K562 (cell line): Measurements from ENCODE around the gene ZNF12. TPM values are rescaled to one million over a fixed set of nuclear protein-coding genes. Genes with fewer than 3 reads are reported as not detected.

Experiments
- ATAC-seq: fragments of 200-7000 bp; cut with Tn5 transposase; 3 replicates; pipeline ENCODE4 v1.9.1; 2020; ENCODE audit warnings: moderate library complexity
- BruUV-seq: library from RNA; stranded (reverse); fragments of 400-500 nt; replicated peaks from 2 replicates; lab custom pipeline; 2021; lab: Mats Ljungman, UMichigan
- CTCF ChIA-PET: fragments of 300-600 bp; formaldehyde crosslinking; extraction: SDS; loops from one replicate; lab custom pipeline; 2021; ENCODE audit warnings: low intra/inter-chr PET ratio; lab: Yijun Ruan, JAX
- POLR2A ChIA-PET: fragments of 300-600, 350-650 bp; sonication (Branson Sonifier 250); formaldehyde crosslinking; extraction: SDS; loops from one replicate; lab custom pipeline; 2021; ENCODE audit warnings: antibody characterized with exemption, inconsistent platforms; lab: Yijun Ruan, JAX
- DNase-seq, 4 experiments: peaks; one replicate each; pipeline versions ENCODE4 v3.0.0 to v3.0.0-alpha.2; 2011 to 2018; ENCODE audit warnings: low spot score in 3 of 4, mixed read lengths in 3 of 4; ENCODE audit errors: extremely low read depth in 1 of 4
- FAIRE-seq: peaks from 2 replicates; lab custom pipeline; 2011; peaks lifted over from hg19 to GRCh38; lab: Jason Lieb, UNC
- H2AFZ ChIP-seq: 2 replicates; pipeline ENCODE4 v1.6.0; 2011; ENCODE audit warnings: low read depth, low read length, control low read depth, inconsistent platforms
- H3K27ac ChIP-seq: fragments of 200-600 bp; 3 replicates; pipeline ENCODE4 v1.8.0; 2011; ENCODE audit warnings: low read depth, mild to moderate bottlenecking, control low read depth, inconsistent platforms, low read length, moderate library complexity, mixed read lengths; ENCODE audit errors: extremely low read depth
- H3K27me3 ChIP-seq, 2 experiments: fragments of 300-600 bp in 1 of 2; 2 replicates in 1 of 2; 3 replicates in 1 of 2; pipeline versions ENCODE4 v1.6.0 to v1.8.0; 2011; ENCODE audit warnings: inconsistent platforms in 2 of 2, low read length in 2 of 2, mild to moderate bottlenecking in 1 of 2, mixed read lengths in 1 of 2, moderate library complexity in 1 of 2; ENCODE audit not compliant: control insufficient read depth in 2 of 2, insufficient read depth in 2 of 2
- H3K36me3 ChIP-seq: fragments of 300-600 bp; 3 replicates; pipeline ENCODE4 v1.8.0; 2011; ENCODE audit warnings: mild to moderate bottlenecking, low read length, inconsistent platforms; ENCODE audit not compliant: control insufficient read depth, insufficient read depth
- H3K4me1 ChIP-seq, 2 experiments: fragments of 200-600 bp in 1 of 2; replicated peaks in 1 of 2; 2 replicates in 1 of 2; 3 replicates in 1 of 2; pipeline versions ENCODE4 v1.5.1 to v1.8.0; 2011; ENCODE audit warnings: inconsistent platforms in 2 of 2, low read length in 2 of 2, mild to moderate bottlenecking in 1 of 2, mixed read lengths in 1 of 2, moderate library complexity in 1 of 2; ENCODE audit not compliant: control insufficient read depth in 2 of 2, insufficient read depth in 2 of 2
- H3K4me2 ChIP-seq: 2 replicates; pipeline ENCODE4 v1.6.1; 2011; ENCODE audit warnings: low read length, control low read depth, inconsistent platforms, mixed read lengths; ENCODE audit not compliant: insufficient read depth
- H3K4me3 ChIP-seq: fragments of 200-600 bp; sonication (generic), shearing (Covaris generic); 2 replicates; pipeline ENCODE4 v1.5.1; 2016; ENCODE audit warnings: control low read depth, inconsistent platforms
- H3K79me2 ChIP-seq: fragments of 200-600 bp; 3 replicates; pipeline ENCODE4 v1.8.0; 2011; ENCODE audit warnings: low read length, inconsistent platforms; ENCODE audit not compliant: control insufficient read depth, insufficient read depth
- H3K9ac ChIP-seq, 2 experiments: 2 replicates each; pipeline versions ENCODE4 v1.6.0 to v1.6.1; 2011; ENCODE audit warnings: low read depth in 2 of 2, low read length in 2 of 2, control low read depth in 1 of 2, inconsistent platforms in 1 of 2, mild to moderate bottlenecking in 1 of 2, mixed read lengths in 1 of 2; ENCODE audit not compliant: insufficient read depth in 1 of 2
- H3K9me1 ChIP-seq: one replicate; pipeline ENCODE4 v1.6.0; 2011; ENCODE audit warnings: inconsistent platforms, mild to moderate bottlenecking, low read length, moderate library complexity; ENCODE audit not compliant: control insufficient read depth, insufficient read depth
- H3K9me3 ChIP-seq: replicated peaks from 2 replicates; pipeline ENCODE4 v1.5.1; 2011; ENCODE audit warnings: low read depth, low read length, inconsistent platforms; ENCODE audit not compliant: control insufficient read depth, insufficient read depth
- H4K20me1 ChIP-seq: replicated peaks from 2 replicates; pipeline ENCODE4 v1.6.1; 2011; ENCODE audit warnings: low read length, inconsistent platforms, mixed read lengths; ENCODE audit not compliant: control insufficient read depth, insufficient read depth
- NELFE ChIP-seq: IDR thresholded peaks from 2 replicates; pipeline ENCODE4 v1.6.1; 2011; ENCODE audit warnings: mild to moderate bottlenecking; ENCODE audit not compliant: insufficient read depth, insufficient read length
- POLR2G ChIP-seq: fragments of 200-400 bp; formaldehyde crosslinking; IDR thresholded peaks from 2 replicates; pipeline ENCODE4 v1.6.1; 2017; ENCODE audit warnings: low read depth, mild to moderate bottlenecking, antibody characterized with exemption, low read length, moderate library complexity
- RBFOX2 ChIP-seq: fragments of 200-400 bp; formaldehyde crosslinking; IDR thresholded peaks from 2 replicates; pipeline ENCODE4 v1.6.1; 2017; ENCODE audit warnings: low read depth, mild to moderate bottlenecking, low read length, moderate library complexity
- ZNF76 ChIP-seq: fragments of 250-450 bp; sonication (Bioruptor Pico); IDR thresholded peaks from 2 replicates; pipeline ENCODE4 v1.4.0; 2020; ENCODE audit warnings: mild to moderate bottlenecking, moderate library complexity, borderline replicate concordance
- WGBS: fragments of 100-300 bp; shearing (Covaris generic); methylation state at CpG from one replicate; pipeline ENCODE4 v1.1.6; 2016; ENCODE audit warnings: low coverage, mixed read lengths; ENCODE audit not compliant: insufficient coverage; ENCODE audit errors: missing lambda C conversion rate; 5-methylcytosine and 5-hydroxymethylcytosine counted together
- in situ Hi-C: fragments of 300-500 bp; cut with MboI; formaldehyde crosslinking; loops from 4 replicates; pipeline ENCODE4 v1.15.0; 2018; ENCODE audit warnings: inconsistent platforms, mixed read lengths
- intact Hi-C: fragments of 100-400 bp; cut with micrococcal nuclease; formaldehyde crosslinking; loops from 2 replicates; pipeline ENCODE4 v1.14.2; 2022
- polyA plus RNA-seq, 8 experiments: library from polyadenylated mRNA; depleted of rRNA in 4 of 8; stranded (reverse) in 5 of 8; unstranded in 3 of 8; fragments of >200 nt; fragmentation: Nextera tagmentation in 2 of 8; fragmentation: Illumina TruSeq in 1 of 8; extraction: Ambion mirVana in 2 of 8; extraction: Trizol in 1 of 8; gene quantifications; 2 replicates each; pipeline versions ENCODE4 v1.2.1 to v1.2.3, GENCODE V29; 2011 to 2014; ENCODE audit warnings: inconsistent platforms in 1 of 8, missing spikeins in 1 of 8
- total RNA-seq, 7 experiments: library from RNA; depleted of rRNA in 6 of 7; stranded (reverse); fragments of >200 nt in 6 of 7; fragmentation: Illumina TruSeq in 2 of 7; extraction: Trizol in 2 of 7; gene quantifications; 2 replicates each; pipeline versions ENCODE4 v1.2.1 to v1.2.3, GENCODE V29; 2011 to 2021; ENCODE audit warnings: low replicate concordance in 1 of 7

The ZNF12 gene
- total and polyA plus RNA-seq, 9 of the 15 experiments (the other 6 are each of a cell fraction or from before 2014, with no cell fraction given) = 5.8 to 32.3 (median 18.9) TPM

- peaks cover 0 to 6% of the 10 kb centered on the region in 2 experiments; a peak in 2 of 5 replicates for H3K4me1 ChIP-seq
- no peak for TF ChIP-seq NELFE
- peak; percentile 58; the same call in 1 of the 2 replicates for TF ChIP-seq POLR2G
- TF ChIP-seq RBFOX2 = peak; percentile 31; the same call in 1 of the 2 replicates
- no peak for TF ChIP-seq ZNF76 (CRISPR knock-in tag)
- TF ChIP-seq, all 486 proteins: peak for 2
- WGBS = 99% methylated on average over 33 of the region's 48 CpGs
- ChIA-PET CTCF (no interaction called here), POLR2A (no interaction called here)
- FAIRE-seq (no peak), DNase-seq (peak in 2 of 4 experiments; percentile 3 to 8), ATAC-seq (no peak)
- H3K36me3 ChIP-seq = peaks cover 40% of the 10 kb centered on the region; the same call in 2 of the 3 replicates
- TSS peak; percentile 60 for BruUV-seq
- in situ Hi-C loops = no loop called here
- no peaks in the 10 kb centered on the region for H3K9me1 ChIP-seq
- no peak overlapping the region for H3K9ac ChIP-seq
- no peak overlapping the region for H3K4me3 ChIP-seq
- H2AFZ ChIP-seq = no peak overlapping the region
- no peaks in the 10 kb centered on the region for H4K20me1 ChIP-seq
- H3K27ac ChIP-seq = no peak overlapping the region
- peaks cover 0 to 5% of the 10 kb centered on the region in 2 experiments; a peak in 1 of 5 replicates for H3K27me3 ChIP-seq
- H3K9me3 ChIP-seq = peaks cover 11% of the 10 kb centered on the region
- intact Hi-C loops = no loop called here
- H3K79me2 ChIP-seq = no peaks in the 10 kb centered on the region
- no peak overlapping the region for H3K4me2 ChIP-seq
These were observed 51.7 kb downstream of the ZNF12 start for GRCh38 chr7:6654842-6655610.
